H1 (cell line): ENCODE results near the gene DND1. TPM values are rescaled to one million over a fixed set of nuclear protein-coding genes. Genes with fewer than 3 reads are reported as not detected.
A peak's percentile ranks its signal among the peaks of the same experiment; 100 is the strongest.

ENCODE experiments used
- CTCF ChIA-PET: fragments of 300-600 bp; sonication (Branson Sonifier 250); formaldehyde crosslinking; loops from one replicate; lab custom pipeline; 2021; ENCODE audit not compliant: partially characterized antibody; lab: Charles Lee
- POLR2A ChIA-PET: fragments of 300-600 bp; sonication (Branson Sonifier 250); formaldehyde crosslinking; loops from one replicate; lab custom pipeline; 2021; ENCODE audit warnings: inconsistent platforms; ENCODE audit not compliant: partially characterized antibody; lab: Charles Lee
- DNase-seq, 2 experiments: peaks; one replicate each; pipeline versions ENCODE4 v3.0.0 to v3.0.0-alpha.2; 2010 to 2022; ENCODE audit warnings: low spot score in 2 of 2, low read depth in 1 of 2, mixed read lengths in 1 of 2
- FAIRE-seq: peaks from 2 replicates; lab custom pipeline; 2011; peaks lifted over from hg19 to GRCh38; lab: Jason Lieb, UNC
- H2AFZ ChIP-seq: 2 replicates; pipeline ENCODE4 v1.8.1; 2012; ENCODE audit warnings: low read length, inconsistent platforms
- H2AK5ac ChIP-seq: 2 replicates; pipeline ENCODE4 v1.6.1; 2013; ENCODE audit warnings: low read depth, low read length
- H2BK120ac ChIP-seq: replicated peaks from 2 replicates; pipeline ENCODE3; 2013; ENCODE audit warnings: low read depth, low read length, inconsistent platforms
- H2BK12ac ChIP-seq: 2 replicates; pipeline ENCODE4 v1.6.1; 2013; ENCODE audit warnings: low read depth, low read length
- H2BK15ac ChIP-seq: 2 replicates; pipeline ENCODE4 v1.6.1; 2013; ENCODE audit warnings: low read length
- H2BK20ac ChIP-seq: 2 replicates; pipeline ENCODE4 v1.6.1; 2013; ENCODE audit warnings: low read length
- H2BK5ac ChIP-seq: 2 replicates; pipeline ENCODE4 v1.6.1; 2013; ENCODE audit warnings: low read depth, low read length
- H3K14ac ChIP-seq: 2 replicates; pipeline ENCODE4 v1.6.1; 2013; ENCODE audit warnings: inconsistent platforms; ENCODE audit not compliant: insufficient read length
- H3K18ac ChIP-seq: 2 replicates; pipeline ENCODE4 v1.6.1; 2013; ENCODE audit warnings: low read length; ENCODE audit errors: extremely low read depth
- H3K23ac ChIP-seq: 2 replicates; pipeline ENCODE4 v1.6.1; 2013; ENCODE audit warnings: inconsistent platforms; ENCODE audit not compliant: insufficient read length
- H3K23me2 ChIP-seq: 2 replicates; pipeline ENCODE4 v1.6.1; 2013; ENCODE audit warnings: low read depth, low read length
- H3K27ac ChIP-seq: 2 replicates; pipeline ENCODE4 v1.6.1; 2011; ENCODE audit warnings: low read depth, low read length, inconsistent platforms
- H3K27me3 ChIP-seq, 4 experiments: replicated peaks in 1 of 4; 1 replicate in 1 of 4; 2 replicates in 3 of 4; pipeline versions ENCODE4 v1.6.1 to v1.8.1; 2011 to 2013; ENCODE audit warnings: low read length in 3 of 4, mild to moderate bottlenecking in 3 of 4, inconsistent platforms in 2 of 4, mixed read lengths in 2 of 4, moderate library complexity in 1 of 4; ENCODE audit not compliant: control insufficient read depth in 3 of 4, insufficient read depth in 3 of 4; ENCODE audit errors: extremely low read depth in 1 of 4
- H3K36me3 ChIP-seq, 4 experiments: 2 replicates each; pipeline versions ENCODE4 v1.6.1 to v1.8.1; 2011 to 2013; ENCODE audit warnings: mild to moderate bottlenecking in 4 of 4, low read length in 3 of 4, moderate library complexity in 2 of 4, control low read depth in 1 of 4, inconsistent platforms in 1 of 4; ENCODE audit not compliant: insufficient read depth in 4 of 4, control insufficient read depth in 2 of 4
- H3K4ac ChIP-seq: replicated peaks from 2 replicates; pipeline ENCODE3; 2013; ENCODE audit warnings: low read length, low read depth, mixed read lengths, inconsistent platforms; ENCODE audit not compliant: insufficient read length
- H3K4me1 ChIP-seq, 4 experiments: replicated peaks in 1 of 4; 1 replicate in 1 of 4; 2 replicates in 3 of 4; pipeline versions ENCODE4 v1.6.1 to v1.8.1; 2011 to 2013; ENCODE audit warnings: low read length in 3 of 4, inconsistent platforms in 2 of 4, mixed read lengths in 1 of 4; ENCODE audit not compliant: insufficient read depth in 4 of 4, control insufficient read depth in 3 of 4
- H3K4me2 ChIP-seq, 2 experiments: 2 replicates each; pipeline versions ENCODE4 v1.6.1 to v1.8.1; 2011 to 2013; ENCODE audit warnings: low read depth in 2 of 2, low read length in 2 of 2, control low read depth in 1 of 2, inconsistent platforms in 1 of 2, mild to moderate bottlenecking in 1 of 2; ENCODE audit not compliant: insufficient read depth in 1 of 2
- H3K4me3 ChIP-seq, 4 experiments: fragments of 200-600, 300-600 bp in 1 of 4; sonication (generic), shearing (Covaris generic), sonication (Bioruptor Twin) in 1 of 4; 2 replicates each; pipeline versions ENCODE4 v1.5.1 to v1.8.1; 2011 to 2016; ENCODE audit warnings: low read length in 4 of 4, low read depth in 3 of 4, control low read depth in 2 of 4, inconsistent platforms in 2 of 4, mild to moderate bottlenecking in 2 of 4, mixed read lengths in 1 of 4, moderate library complexity in 1 of 4; ENCODE audit not compliant: insufficient read depth in 2 of 4; ENCODE audit errors: extremely low read depth in 1 of 4
- H3K56ac ChIP-seq: replicated peaks from 2 replicates; pipeline ENCODE3; 2013; ENCODE audit warnings: low read depth, mild to moderate bottlenecking, mixed read lengths, low read length, inconsistent platforms; ENCODE audit not compliant: insufficient read length
- H3K79me1 ChIP-seq: 2 replicates; pipeline ENCODE4 v1.6.1; 2013; ENCODE audit warnings: low read depth, low read length, control low read depth
- H3K79me2 ChIP-seq, 2 experiments: 2 replicates each; pipeline versions ENCODE4 v1.6.1 to v1.8.1; 2012 to 2013; ENCODE audit warnings: low read length in 2 of 2, mild to moderate bottlenecking in 2 of 2, inconsistent platforms in 1 of 2; ENCODE audit not compliant: insufficient read depth in 2 of 2, control insufficient read depth in 1 of 2
- H3K9ac ChIP-seq, 4 experiments: replicated peaks in 1 of 4; 1 replicate in 1 of 4; 2 replicates in 3 of 4; pipeline versions ENCODE4 v1.6.1 to v1.8.1; 2011 to 2013; ENCODE audit warnings: low read depth in 3 of 4, low read length in 3 of 4, control low read depth in 2 of 4, mild to moderate bottlenecking in 2 of 4, moderate library complexity in 2 of 4, inconsistent platforms in 1 of 4; ENCODE audit errors: extremely low read depth in 1 of 4
- H3K9me3 ChIP-seq, 2 experiments: 2 replicates each; pipeline versions ENCODE4 v1.6.1 to v1.8.1; 2012 to 2013; ENCODE audit warnings: mild to moderate bottlenecking in 2 of 2, moderate library complexity in 2 of 2, control low read depth in 1 of 2, inconsistent platforms in 1 of 2, low read depth in 1 of 2, low read length in 1 of 2, mixed read lengths in 1 of 2; ENCODE audit not compliant: insufficient read depth in 2 of 2
- H4K20me1 ChIP-seq, 2 experiments: replicated peaks in 1 of 2; 2 replicates each; pipeline versions ENCODE3 to v1.8.1; 2011 to 2013; ENCODE audit warnings: inconsistent platforms in 2 of 2, low read length in 2 of 2, mild to moderate bottlenecking in 1 of 2; ENCODE audit not compliant: insufficient read depth in 2 of 2, control insufficient read depth in 1 of 2
- H4K5ac ChIP-seq: 2 replicates; pipeline ENCODE4 v1.6.1; 2013; ENCODE audit warnings: low read length, low read depth, mixed read lengths, inconsistent platforms; ENCODE audit not compliant: insufficient read length
- H4K8ac ChIP-seq: 2 replicates; pipeline ENCODE4 v1.8.0; 2013; ENCODE audit warnings: mild to moderate bottlenecking, moderate library complexity, low read length, inconsistent platforms; ENCODE audit not compliant: insufficient read depth; ENCODE audit errors: extremely low read depth
- H4K91ac ChIP-seq: replicated peaks from 2 replicates; pipeline ENCODE3; 2013; ENCODE audit warnings: low read length, mixed read lengths, inconsistent platforms; ENCODE audit not compliant: insufficient read length
- KDM1A ChIP-seq: fragments of 200-600, 300-600 bp; sonication (generic); IDR thresholded peaks from 2 replicates; pipeline ENCODE4 v1.7.1; 2016; ENCODE audit warnings: mild to moderate bottlenecking, low read length, borderline replicate concordance
- NANOG ChIP-seq: IDR thresholded peaks from 2 replicates; pipeline ENCODE4 v1.6.1; 2011; ENCODE audit warnings: low read length, low read depth, mild to moderate bottlenecking, inconsistent platforms; ENCODE audit not compliant: insufficient read depth, poor library complexity, severe bottlenecking
- PHF8 ChIP-seq: fragments of 200-600 bp; sonication (generic); conservative IDR thresholded peaks from 2 replicates; pipeline ENCODE4 v1.7.1; 2012; ENCODE audit warnings: low read depth, mild to moderate bottlenecking, inconsistent platforms, low read length, moderate library complexity
- POLR2AphosphoS5 ChIP-seq: IDR thresholded peaks from 2 replicates; pipeline ENCODE4 v1.6.1; 2011; ENCODE audit warnings: low read depth, low read length
- RBBP5 ChIP-seq: IDR thresholded peaks from 2 replicates; pipeline ENCODE4 v1.7.1; 2012; ENCODE audit warnings: low read depth, mild to moderate bottlenecking, inconsistent platforms, low read length, moderate library complexity, borderline replicate concordance
- SUZ12 ChIP-seq: fragments of 200-600 bp; sonication (generic); IDR thresholded peaks from 2 replicates; pipeline ENCODE4 v1.6.1; 2012; ENCODE audit warnings: mild to moderate bottlenecking, inconsistent platforms, low read length, moderate library complexity, mixed read lengths
- TCF12 ChIP-seq: IDR thresholded peaks from 2 replicates; pipeline ENCODE4 v1.6.1; 2011; ENCODE audit warnings: low read depth, mild to moderate bottlenecking, low read length
- USF2 ChIP-seq: IDR thresholded peaks from 2 replicates; pipeline ENCODE4 v1.6.1; 2011; ENCODE audit warnings: low read length, improper control_type of control experiment
- WGBS, 2 experiments: shearing (Covaris generic) in 1 of 2; methylation state at CpG; one replicate each; pipeline versions ENCODE4 v1.1.6 to v1.1.7; 2013 to 2015; ENCODE audit warnings: low lambda C conversion rate in 2 of 2, mixed read lengths in 2 of 2, inconsistent platforms in 1 of 2, low coverage in 1 of 2, missing lambda C conversion rate in 1 of 2; ENCODE audit not compliant: insufficient replicate concordance in 2 of 2, insufficient coverage in 1 of 2, insufficient read length in 1 of 2; ENCODE audit errors: extremely low coverage in 1 of 2, missing lambda C conversion rate in 1 of 2; 5-methylcytosine and 5-hydroxymethylcytosine counted together
- polyA plus RNA-seq, 7 experiments: library from polyadenylated mRNA; depleted of rRNA in 3 of 7; stranded (reverse) in 5 of 7; unstranded in 2 of 7; fragments of >200 nt in 5 of 7; fragments of 200-250 nt in 2 of 7; gene quantifications; 1 replicate in 5 of 7; 2 replicates in 1 of 7; 4 replicates in 1 of 7; pipeline versions ENCODE4 v1.2.1 to v1.2.3, GENCODE V29; 2011 to 2013; ENCODE audit warnings: missing spikeins in 2 of 7, mixed read lengths in 2 of 7
- total RNA-seq: library from RNA; stranded (reverse); fragmentation: NEBNext Ultra II Directional; extraction: Animal tissue kit (Norgen Biotek cat#: 25700); gene quantifications from 2 replicates; pipeline ENCODE4 v1.2.1, GENCODE V29; 2021

DND1 gene
- total and polyA plus RNA-seq, 2 of the 8 experiments (the other 6 are each of a cell fraction or from before 2014, with no cell fraction given): 0.41 to 2.1 TPM

GRCh38 chr5:140690941-140691924 lies 17.9 kb upstream of the DND1 start, which contains the start of the genes HARS1 and HARS2:
Gene HARS1, minus strand, starts transcription at chr5:140691370. Its CDS starts 66 bp downstream, at chr5:140691304.
Gene HARS2, plus strand, starts transcription at chr5:140691455. Its CDS starts 194 bp downstream, at chr5:140691649.
- Histone ChIP-seq H3K9me3 (no peaks in the 10 kb centered on the region), H4K5ac (peak within 1 kb of the TSS; percentile 85), H3K56ac (peak within 1 kb of the TSS; percentile 74), H3K79me2 (peaks cover 0 to 25% of the 10 kb centered on the region in 2 experiments; a peak in 2 of 4 replicates), H3K4me2 (peak within 1 kb of the TSS; percentile 82 to 91), H2BK120ac (peak within 1 kb of the TSS; percentile 75), H4K8ac (peak within 1 kb of the TSS; percentile 91), H3K27ac (0 out of 2 replicates have a peak within 1 kb of the TSS, but pooled peaks have one; percentile 43), H3K36me3 (peaks cover 7 to 29% (median 22%) of the 10 kb centered on the region in 4 experiments; a peak in 7 of 8 replicates), H3K4me3 (peak within 1 kb of the TSS; percentile 76 to 98 (median 88)), H3K79me1 (peaks cover 5% of the 10 kb centered on the region), H3K18ac (peak within 1 kb of the TSS; percentile 95), H2AK5ac (no peak within 1 kb of the TSS; the same call in 1 of the 2 replicates), H4K91ac (peak within 1 kb of the TSS; percentile 86), H3K23me2 (peaks cover 7% of the 10 kb centered on the region; the same call in 1 of the 2 replicates), H4K20me1 (peaks cover 1 to 4% of the 10 kb centered on the region in 2 experiments), H3K27me3 (no peaks in the 10 kb centered on the region), H3K23ac (no peak within 1 kb of the TSS), H2BK15ac (no peak within 1 kb of the TSS), H2BK5ac (peak within 1 kb of the TSS; percentile 87), H2BK12ac (peak within 1 kb of the TSS; percentile 77; the same call in 1 of the 2 replicates), H2AFZ (peak within 1 kb of the TSS; percentile 98), H3K4me1 (no peaks in the 10 kb centered on the region; a peak in 1 of 7 replicates), H3K9ac (peak within 1 kb of the TSS; percentile 62 to 88 (median 78)), H3K4ac (peak within 1 kb of the TSS; percentile 98), H2BK20ac (no peak within 1 kb of the TSS), H3K14ac (no peak within 1 kb of the TSS)
- DNase-seq: peak; percentile 88 to 91
- ChIA-PET POLR2A (interaction anchor here (0.5 to 7.5 kb wide), 20 partner anchors 9 to 144 kb away, joined by 3 to 85 read pairs (median 5); partner anchors contain the start of genes DND1, EIF4EBP3, IK and NDUFA2), CTCF (interaction anchor here (0.6 to 1.7 kb wide), 9 partner anchors 9 to 1057 kb away, joined by 3 to 11 read pairs (median 4); partner anchors contain the start of genes IK and NDUFA2)
- no peak for FAIRE-seq
- WGBS, 2 experiments: 2% methylated on average over 53 of the region's 61 CpGs; no CpG with 5 or more reads in 1 of the 2 experiments
- no peak for TF ChIP-seq SUZ12
- no peak for TF ChIP-seq KDM1A
- peak; percentile 78 for TF ChIP-seq PHF8
- TF ChIP-seq POLR2AphosphoS5: no peak; the same call in none of the 2 replicates
- TF ChIP-seq RBBP5: peak; percentile 84; the same call in 1 of the 2 replicates
- no peak for TF ChIP-seq USF2
- TF ChIP-seq NANOG: no peak
- TF ChIP-seq TCF12: no peak
